GM12864 (cell line): ENCODE measurements around the gene NEU4.
"Not testable (repeated sequence)": the region's sequence is repeated elsewhere in the genome, so short reads cannot be mapped to it uniquely, and the experiment has no call there.

Experiments
- DNase-seq: peaks from one replicate; pipeline ENCODE4 v3.0.0-alpha.2; 2011; ENCODE audit warnings: low read depth
- H3K4me3 ChIP-seq: 2 replicates; pipeline ENCODE4 v1.5.1; 2011; ENCODE audit warnings: mild to moderate bottlenecking, low read depth, low read length, control low read depth
- CTCF ChIP-seq: IDR thresholded peaks from 2 replicates; pipeline ENCODE4 v1.5.1; 2011; ENCODE audit warnings: low read depth, mild to moderate bottlenecking, moderate library complexity, low read length, control low read depth, inconsistent platforms; ENCODE audit errors: missing control alignments

Gene NEU4

GRCh38 chr2:241814643-241815476 is 5.9 kb downstream of the NEU4 start:
- H3K4me3 ChIP-seq = no peak overlapping the region
- no peak for TF ChIP-seq CTCF
- no peak for DNase-seq

- no peak for TF ChIP-seq CTCF
- H3K4me3 ChIP-seq = no peak overlapping the region
- DNase-seq = no peak
Measured at GRCh38 chr2:241815477-241816430, 6.8 kb downstream of the NEU4 start.

- no peak overlapping the region for H3K4me3 ChIP-seq
- no peak for TF ChIP-seq CTCF
- no peak for DNase-seq
Measured at GRCh38 chr2:241816431-241817121, 7.6 kb downstream of the NEU4 start.

GRCh38 chr2:241817126-241817820 is 8.3 kb downstream of the NEU4 start:
- no peak for TF ChIP-seq CTCF
- DNase-seq = no peak
- no peak overlapping the region for H3K4me3 ChIP-seq

- H3K4me3 ChIP-seq, DNase-seq: not testable (repeated sequence)
Measured at GRCh38 chr2:241817821-241818215, 8.8 kb downstream of the NEU4 start.

- no peak for TF ChIP-seq CTCF
- no peak for DNase-seq
- H3K4me3 ChIP-seq = no peak overlapping the region
Measured at GRCh38 chr2:241818229-241818942, 9.4 kb downstream of the NEU4 start.
